Measurements from ENCODE around the gene MYLK.

DNA sequence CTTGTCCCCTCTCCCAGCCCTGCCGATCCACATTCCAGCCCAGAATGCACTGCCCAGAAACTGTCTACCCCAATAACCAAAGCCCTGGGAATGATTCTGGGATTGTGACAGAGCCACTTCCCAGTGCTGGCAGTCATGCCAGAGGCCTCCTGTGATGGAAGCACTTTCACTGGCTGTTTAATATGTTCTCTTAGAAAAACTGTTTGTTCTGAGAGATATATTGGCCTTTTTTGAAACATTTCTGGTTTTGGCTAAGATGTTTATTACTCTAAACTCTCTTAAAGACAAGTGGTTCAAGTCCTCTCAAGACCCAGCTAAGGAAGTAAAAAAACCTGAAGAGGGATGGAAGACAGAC lies 225.3 kb downstream of the MYLK start:
- TF ChIP-seq, protein P1, sequence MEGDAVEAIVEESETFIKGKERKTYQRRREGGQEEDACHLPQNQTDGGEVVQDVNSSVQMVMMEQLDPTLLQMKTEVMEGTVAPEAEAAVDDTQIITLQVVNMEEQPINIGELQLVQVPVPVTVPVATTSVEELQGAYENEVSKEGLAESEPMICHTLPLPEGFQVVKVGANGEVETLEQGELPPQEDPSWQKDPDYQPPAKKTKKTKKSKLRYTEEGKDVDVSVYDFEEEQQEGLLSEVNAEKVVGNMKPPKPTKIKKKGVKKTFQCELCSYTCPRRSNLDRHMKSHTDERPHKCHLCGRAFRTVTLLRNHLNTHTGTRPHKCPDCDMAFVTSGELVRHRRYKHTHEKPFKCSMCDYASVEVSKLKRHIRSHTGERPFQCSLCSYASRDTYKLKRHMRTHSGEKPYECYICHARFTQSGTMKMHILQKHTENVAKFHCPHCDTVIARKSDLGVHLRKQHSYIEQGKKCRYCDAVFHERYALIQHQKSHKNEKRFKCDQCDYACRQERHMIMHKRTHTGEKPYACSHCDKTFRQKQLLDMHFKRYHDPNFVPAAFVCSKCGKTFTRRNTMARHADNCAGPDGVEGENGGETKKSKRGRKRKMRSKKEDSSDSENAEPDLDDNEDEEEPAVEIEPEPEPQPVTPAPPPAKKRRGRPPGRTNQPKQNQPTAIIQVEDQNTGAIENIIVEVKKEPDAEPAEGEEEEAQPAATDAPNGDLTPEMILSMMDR (IDR thresholded peaks at IDR 0.05), result no peak
- TF ChIP-seq POLR2AphosphoS5 (IDR thresholded peaks at IDR 0.05) (no peak), EP300 (IDR thresholded peaks at IDR 0.05) (no peak)

Data from suprapubic skin (tissue), 4 donors.